GM19025 (cell line): Measurements from ENCODE around the gene F7.

ENCODE experiments used
- ATAC-seq: cut with Tn5 transposase; IDR thresholded peaks from one replicate; pipeline ENCODE4 v1.9.1; 2021; ENCODE audit warnings: mild to moderate bottlenecking, low read depth, moderate library complexity; ENCODE audit not compliant: unreplicated experiment

The F7 gene

GRCh38 chr13:113166681-113167080 is 61.1 kb downstream of the F7 start:
- ATAC-seq: no peak

GRCh38 chr13:113167155-113167554 is 61.6 kb downstream of the F7 start:
- no peak for ATAC-seq

DNA sequence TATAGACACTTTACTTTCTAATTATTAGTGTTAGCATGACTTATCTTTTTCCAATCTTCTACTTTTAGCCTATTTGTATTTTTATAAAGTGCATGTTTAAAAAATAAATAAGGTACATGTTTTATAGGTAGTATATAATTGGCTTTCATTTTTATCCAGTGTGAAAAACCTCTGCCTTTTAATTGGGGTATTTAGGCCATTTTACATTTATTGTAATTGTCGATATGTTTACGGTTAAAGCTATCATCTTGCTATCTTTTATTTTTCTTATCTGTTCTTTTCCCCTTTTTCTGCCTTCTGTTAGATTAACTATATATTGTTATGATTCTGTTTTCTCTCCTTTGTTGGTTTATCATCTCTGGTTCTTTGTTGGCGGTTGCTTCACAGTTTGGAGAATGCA is 62.0 kb downstream of the F7 start:
- ATAC-seq: no peak

GRCh38 chr13:113168211-113168610 is 62.6 kb downstream of the F7 start:
- no peak for ATAC-seq

GRCh38 chr13:113169277-113170272 is 64.0 kb downstream of the F7 start:
- no peak for ATAC-seq
